ENCODE data around the gene UBXN1.
A peak's percentile ranks its signal among the peaks of the same experiment; 100 is the strongest.
"Not testable (repeated sequence)": the region's sequence is repeated elsewhere in the genome, so short reads cannot be mapped to it uniquely, and the experiment has no call there.

UBXN1 gene

GRCh38 chr11:62713343-62713742 is 34.5 kb upstream of the UBXN1 start:
- Mint-ChIP-seq H3K36me3 (peaks cover 67% of the 10 kb centered on the region), H3K4me3 (no peak overlapping the region), H3K27me3 (no peaks in the 10 kb centered on the region), H3K27ac (peak overlapping the region; percentile 75), H3K9me3 (no peaks in the 10 kb centered on the region), H3K4me1 (peaks cover 42% of the 10 kb centered on the region)
- no peak for ATAC-seq

- ATAC-seq, result no peak
- no peaks in the 10 kb centered on the region for H3K9me3 Mint-ChIP-seq
- H3K27me3 Mint-ChIP-seq, result no peaks in the 10 kb centered on the region
- no peak overlapping the region for H3K4me3 Mint-ChIP-seq
- H3K4me1 Mint-ChIP-seq, result peaks cover 47% of the 10 kb centered on the region
- peaks cover 63% of the 10 kb centered on the region for H3K36me3 Mint-ChIP-seq
- H3K27ac Mint-ChIP-seq, result peak overlapping the region; percentile 75
Measured at GRCh38 chr11:62712861-62713260, 34.0 kb upstream of the UBXN1 start.

- no peaks in the 10 kb centered on the region for H3K9me3 Mint-ChIP-seq
- peaks cover 52% of the 10 kb centered on the region for H3K4me1 Mint-ChIP-seq
- H3K4me3 Mint-ChIP-seq, result no peak overlapping the region
- H3K27ac Mint-ChIP-seq, result peak overlapping the region; percentile 75
- H3K27me3 Mint-ChIP-seq, result no peaks in the 10 kb centered on the region
- ATAC-seq, result no peak
- H3K36me3 Mint-ChIP-seq, result peaks cover 58% of the 10 kb centered on the region
Measured at GRCh38 chr11:62712276-62712812, 33.5 kb upstream of the UBXN1 start.

DNA sequence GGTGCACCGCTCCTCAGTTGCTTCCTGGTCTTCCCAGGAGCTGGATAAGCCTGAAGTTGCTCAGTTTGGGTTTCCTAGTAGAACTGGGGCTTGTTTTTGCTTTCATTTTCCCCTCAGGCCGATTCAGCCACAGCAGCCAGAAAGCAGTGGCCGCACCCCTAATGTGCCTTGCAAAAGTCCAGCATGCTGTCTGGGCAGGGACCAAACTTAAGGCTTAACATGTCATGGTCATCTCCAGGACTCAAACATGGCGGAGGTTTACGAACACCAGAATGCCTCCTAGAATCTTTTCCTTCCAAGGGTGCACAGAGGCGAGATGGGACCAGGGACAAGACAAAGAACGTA is 31.1 kb upstream of the UBXN1 start:
- Mint-ChIP-seq H3K4me3 (peak overlapping the region; percentile 93), H3K36me3 (peaks cover 42% of the 10 kb centered on the region), H3K27me3 (no peaks in the 10 kb centered on the region), H3K9me3 (no peaks in the 10 kb centered on the region), H3K4me1 (peaks cover 69% of the 10 kb centered on the region), H3K27ac (peak overlapping the region; percentile 90)
- ATAC-seq, result no peak

DNA sequence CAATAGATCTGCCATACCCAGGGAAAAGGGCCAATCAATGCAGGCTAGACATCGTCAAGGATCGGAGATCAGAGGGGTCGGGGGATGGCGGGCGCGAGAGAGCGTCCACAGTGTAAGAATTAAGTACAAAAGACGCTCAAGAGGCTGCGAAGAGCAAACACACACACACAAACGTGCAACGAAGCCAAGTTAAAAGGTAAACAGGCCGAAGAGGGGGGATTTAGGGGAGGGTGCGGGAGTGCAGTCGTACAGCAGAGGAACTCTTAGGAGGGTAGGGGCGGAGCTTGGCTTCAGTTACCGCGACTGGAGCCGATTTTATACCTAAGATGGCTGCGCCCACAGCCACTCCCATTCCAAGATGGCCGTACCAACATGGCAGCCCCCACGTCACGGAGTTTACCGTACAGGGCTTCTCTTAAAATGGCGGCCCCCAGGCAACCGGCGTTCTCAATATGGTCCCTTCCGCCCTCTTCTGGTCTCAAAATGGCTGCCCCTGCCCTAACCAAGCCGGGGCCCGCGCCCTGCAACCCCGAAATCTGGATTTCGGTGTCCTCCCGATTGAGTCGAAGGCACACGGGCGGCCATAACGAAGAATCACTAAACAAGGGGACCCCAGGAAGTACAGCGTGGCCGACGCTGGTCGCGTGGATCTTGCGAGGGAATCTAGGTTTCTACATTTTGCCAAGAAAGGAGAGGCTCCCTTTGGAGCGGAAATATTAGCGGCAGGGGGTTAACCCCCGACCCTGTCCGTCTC is 30.6 kb upstream of the UBXN1 start:
- Mint-ChIP-seq H3K27me3 (no peaks in the 10 kb centered on the region), H3K27ac (peak overlapping the region; percentile 90), H3K9me3 (no peaks in the 10 kb centered on the region), H3K36me3 (peaks cover 36% of the 10 kb centered on the region), H3K4me1 (peaks cover 69% of the 10 kb centered on the region), H3K4me3 (peak overlapping the region; percentile 93)
- ATAC-seq, result peak; percentile 92

DNA sequence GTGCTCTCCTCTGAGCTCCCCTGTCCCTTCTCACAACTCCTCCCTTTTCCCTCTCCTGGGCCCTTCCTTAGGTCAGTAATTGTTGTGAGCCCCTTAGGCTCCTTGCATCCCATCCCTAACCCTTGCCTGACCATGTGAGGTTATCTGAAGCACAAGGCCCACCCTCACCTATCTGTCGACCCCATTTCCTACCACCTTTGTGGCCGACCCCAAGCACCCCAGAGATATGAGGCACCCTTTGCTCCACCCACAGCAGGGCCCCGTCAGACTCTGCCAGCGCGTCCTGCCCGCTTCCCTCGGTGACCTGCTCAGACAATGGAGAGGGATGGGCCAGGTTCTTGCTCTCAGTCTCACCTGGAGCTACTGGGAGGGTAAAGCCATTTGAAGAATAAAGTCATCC is 29.9 kb upstream of the UBXN1 start:
- H3K4me3 Mint-ChIP-seq, result peak overlapping the region; percentile 93
- peaks cover 31% of the 10 kb centered on the region for H3K36me3 Mint-ChIP-seq
- peak; percentile 3 for ATAC-seq
- H3K27ac Mint-ChIP-seq, result peak overlapping the region; percentile 90
- peaks cover 69% of the 10 kb centered on the region for H3K4me1 Mint-ChIP-seq
- H3K27me3 Mint-ChIP-seq, result no peaks in the 10 kb centered on the region
- H3K9me3 Mint-ChIP-seq, result no peaks in the 10 kb centered on the region

DNA sequence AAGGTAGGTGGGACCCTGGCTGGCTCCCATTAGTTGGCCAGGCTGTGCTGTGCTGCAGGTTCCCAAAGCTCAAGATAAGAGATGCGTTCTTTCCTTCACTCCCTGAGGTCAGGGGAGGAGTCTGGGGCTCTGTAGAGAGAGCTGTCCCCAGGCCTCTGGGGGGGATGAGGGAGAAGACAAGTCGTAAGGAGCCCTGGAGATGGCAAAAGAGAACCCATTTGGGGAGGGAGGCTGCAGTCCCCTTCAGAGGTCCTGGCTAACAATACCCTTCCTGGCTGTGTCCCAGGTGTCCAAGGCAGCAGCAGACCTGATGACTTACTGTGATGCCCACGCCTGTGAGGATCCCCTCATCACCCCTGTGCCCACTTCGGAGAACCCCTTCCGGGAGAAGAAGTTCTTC is 29.5 kb upstream of the UBXN1 start:
- Mint-ChIP-seq H3K27me3 (no peaks in the 10 kb centered on the region), H3K4me1 (peaks cover 65% of the 10 kb centered on the region), H3K4me3 (peak overlapping the region; percentile 93), H3K36me3 (peaks cover 27% of the 10 kb centered on the region), H3K27ac (peak overlapping the region; percentile 90), H3K9me3 (no peaks in the 10 kb centered on the region)
- ATAC-seq, result no peak

- H3K27me3 Mint-ChIP-seq, result no peaks in the 10 kb centered on the region
- H3K36me3 Mint-ChIP-seq, result peaks cover 22% of the 10 kb centered on the region
- ATAC-seq, result no peak
- H3K9me3 Mint-ChIP-seq, result no peaks in the 10 kb centered on the region
- H3K4me3 Mint-ChIP-seq, result peak within 1 kb of the TSS; percentile 98
- peaks cover 57% of the 10 kb centered on the region for H3K4me1 Mint-ChIP-seq
- H3K27ac Mint-ChIP-seq, result peak within 1 kb of the TSS; percentile 90
Measured at GRCh38 chr11:62707277-62707861, 28.5 kb upstream of the UBXN1 start, which contains the start of the genes BSCL2 and GNG3. BSCL2 (minus strand) TSS chr11:62707424; CDS start chr11:62707195, 229 bp downstream. GNG3 (plus strand) TSS chr11:62707676; CDS start chr11:62708296, 620 bp downstream.

DNA sequence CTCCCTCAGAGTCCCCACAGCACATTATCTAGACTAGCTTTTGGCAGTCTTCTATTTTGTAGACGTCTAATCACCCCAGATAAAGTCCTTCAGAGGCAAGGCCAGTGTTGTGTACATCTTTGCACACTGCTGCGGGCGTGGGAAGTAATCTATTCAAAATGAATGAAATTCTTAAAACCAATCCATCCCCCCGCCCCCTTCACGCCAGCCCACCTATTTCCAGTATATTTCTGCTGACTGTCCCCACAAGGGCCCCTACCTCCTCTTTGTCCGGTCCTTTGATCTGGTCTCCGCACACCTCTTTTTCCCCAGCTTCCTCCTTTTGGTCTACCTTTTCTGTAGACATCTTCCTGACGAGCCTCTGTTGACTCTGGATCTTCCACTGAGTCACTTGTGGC is 28.0 kb upstream of the UBXN1 start:
- ATAC-seq, result no peak
- Mint-ChIP-seq H3K4me1 (peaks cover 56% of the 10 kb centered on the region), H3K4me3 (peak overlapping the region; percentile 98), H3K36me3 (peaks cover 23% of the 10 kb centered on the region), H3K9me3 (no peaks in the 10 kb centered on the region), H3K27ac (peak overlapping the region; percentile 86), H3K27me3 (no peaks in the 10 kb centered on the region)

DNA sequence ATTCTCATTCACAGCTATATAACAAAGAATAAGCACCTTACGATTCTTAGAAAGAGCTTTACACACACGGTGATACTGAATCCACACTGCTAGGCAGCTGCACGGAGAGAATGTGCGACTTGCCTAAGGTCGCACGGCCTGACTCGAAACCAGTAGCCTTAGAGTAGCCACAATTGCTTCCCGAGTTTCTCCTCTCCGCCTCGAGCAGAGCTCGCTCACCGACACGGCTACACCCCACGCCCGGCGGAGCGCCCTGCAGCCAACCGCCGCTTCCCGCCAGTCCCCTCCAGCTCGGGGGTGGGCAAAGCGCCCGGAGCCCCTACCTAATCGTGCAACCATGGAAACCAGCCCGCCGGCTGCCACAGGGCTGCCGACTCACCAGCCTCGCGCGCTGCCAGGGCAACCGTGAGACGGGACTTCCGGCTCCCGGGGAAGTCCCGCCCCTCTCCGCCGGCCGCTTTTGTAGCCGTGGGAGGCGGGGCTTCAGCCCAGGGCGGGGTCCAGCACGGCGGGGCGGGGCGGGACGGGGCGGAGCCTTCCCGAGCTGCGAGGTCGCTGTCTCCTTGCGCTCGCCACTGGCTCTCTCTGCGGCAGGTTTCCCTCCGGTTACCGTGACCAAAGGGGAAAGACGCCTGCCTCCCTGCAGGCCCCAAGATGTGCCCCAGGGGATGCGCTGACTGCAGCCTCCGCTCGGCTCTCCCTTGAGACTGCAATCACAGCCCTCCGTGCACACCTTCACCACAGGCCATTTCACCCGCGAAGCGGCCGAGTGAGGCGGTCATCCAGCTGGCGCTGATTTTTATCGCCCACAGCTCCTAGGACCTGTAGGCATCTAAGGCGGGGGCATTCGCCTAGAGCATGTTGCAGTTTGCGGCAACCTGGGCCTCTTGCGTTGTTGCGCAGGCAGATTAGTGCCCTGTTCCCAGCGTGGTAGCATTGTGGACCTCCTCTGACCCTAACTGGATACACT is 27.3 kb upstream of the UBXN1 start:
- Mint-ChIP-seq H3K4me3 (peak overlapping the region; percentile 98), H3K4me1 (peaks cover 56% of the 10 kb centered on the region), H3K36me3 (peaks cover 25% of the 10 kb centered on the region), H3K27me3 (no peaks in the 10 kb centered on the region), H3K9me3 (no peaks in the 10 kb centered on the region), H3K27ac (peak overlapping the region; percentile 86)
- ATAC-seq, result peak; percentile 89

DNA sequence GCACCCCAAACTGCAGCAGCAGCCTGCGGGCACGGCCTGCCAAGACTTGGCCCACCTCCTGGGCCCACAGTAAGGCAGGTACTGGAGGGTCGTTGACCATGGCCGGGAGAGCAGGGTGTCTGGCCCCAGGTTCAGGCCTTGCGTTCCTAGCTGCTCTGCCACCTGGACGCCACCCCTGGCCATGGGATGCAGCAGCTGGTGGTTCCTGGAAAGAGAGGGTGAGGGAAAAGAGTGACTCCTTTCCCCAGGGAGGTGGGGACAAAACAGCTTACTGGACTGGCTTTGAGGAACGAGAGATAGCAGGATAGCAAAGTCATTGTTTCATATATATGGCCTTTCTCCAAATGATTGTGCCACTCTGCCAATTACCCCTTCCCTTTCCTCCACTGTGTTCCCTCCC is 26.5 kb upstream of the UBXN1 start:
- peak overlapping the region; percentile 98 for H3K4me3 Mint-ChIP-seq
- peaks cover 21% of the 10 kb centered on the region for H3K36me3 Mint-ChIP-seq
- H3K4me1 Mint-ChIP-seq, result peaks cover 54% of the 10 kb centered on the region
- H3K27me3 Mint-ChIP-seq, result no peaks in the 10 kb centered on the region
- ATAC-seq, result no peak
- H3K27ac Mint-ChIP-seq, result peak overlapping the region; percentile 86
- no peaks in the 10 kb centered on the region for H3K9me3 Mint-ChIP-seq

- Mint-ChIP-seq H3K36me3 (peaks cover 16% of the 10 kb centered on the region), H3K4me1 (peaks cover 45% of the 10 kb centered on the region)
- not testable (repeated sequence) for H3K4me3 Mint-ChIP-seq, H3K27me3 Mint-ChIP-seq, ATAC-seq, H3K9me3 Mint-ChIP-seq, H3K27ac Mint-ChIP-seq
Measured at GRCh38 chr11:62703921-62704320, 25.0 kb upstream of the UBXN1 start.

DNA sequence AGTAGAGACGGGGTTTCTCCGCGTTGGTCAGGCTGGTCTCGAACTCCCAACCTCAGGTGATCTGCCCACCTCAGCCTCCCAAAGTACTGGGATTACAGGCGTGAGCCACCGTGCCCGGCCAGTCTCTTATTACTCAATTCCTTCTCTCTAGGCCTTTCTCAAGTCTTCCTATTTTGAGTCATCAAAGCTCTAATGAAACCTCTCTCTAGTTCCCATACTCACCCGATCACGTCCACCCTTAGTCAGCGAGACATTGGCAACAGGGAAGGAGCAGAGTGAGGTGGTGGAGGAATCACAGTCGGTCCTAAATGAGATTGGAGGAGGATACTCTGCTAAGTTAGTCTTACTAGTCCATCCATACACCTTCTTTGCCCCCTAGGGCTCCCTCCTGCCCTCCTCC is 23.4 kb upstream of the UBXN1 start:
- H3K4me1 Mint-ChIP-seq, result peaks cover 28% of the 10 kb centered on the region
- no peak for ATAC-seq
- H3K36me3 Mint-ChIP-seq, result peaks cover 16% of the 10 kb centered on the region
- H3K27me3 Mint-ChIP-seq, result no peaks in the 10 kb centered on the region
- no peaks in the 10 kb centered on the region for H3K9me3 Mint-ChIP-seq
- H3K27ac Mint-ChIP-seq, result no peak overlapping the region
- no peak overlapping the region for H3K4me3 Mint-ChIP-seq

- Mint-ChIP-seq H3K27ac (peak overlapping the region; percentile 56), H3K4me3 (no peak overlapping the region), H3K4me1 (peaks cover 10% of the 10 kb centered on the region), H3K9me3 (no peaks in the 10 kb centered on the region), H3K36me3 (peaks cover 33% of the 10 kb centered on the region), H3K27me3 (no peaks in the 10 kb centered on the region)
- peak; percentile 76 for ATAC-seq
Measured at GRCh38 chr11:62694455-62695167, 15.7 kb upstream of the UBXN1 start.
